HG03064 (cell line): ENCODE measurements around the gene PLEKHB2.
A peak's percentile ranks its signal among the peaks of the same experiment; 100 is the strongest.
"Not testable (repeated sequence)": the region's sequence is repeated elsewhere in the genome, so short reads cannot be mapped to it uniquely, and the experiment has no call there.

ENCODE experiments used
- ATAC-seq: cut with Tn5 transposase; IDR thresholded peaks from one replicate; pipeline ENCODE4 v1.9.1; 2021; ENCODE audit warnings: low read depth; ENCODE audit not compliant: unreplicated experiment

Gene PLEKHB2

DNA sequence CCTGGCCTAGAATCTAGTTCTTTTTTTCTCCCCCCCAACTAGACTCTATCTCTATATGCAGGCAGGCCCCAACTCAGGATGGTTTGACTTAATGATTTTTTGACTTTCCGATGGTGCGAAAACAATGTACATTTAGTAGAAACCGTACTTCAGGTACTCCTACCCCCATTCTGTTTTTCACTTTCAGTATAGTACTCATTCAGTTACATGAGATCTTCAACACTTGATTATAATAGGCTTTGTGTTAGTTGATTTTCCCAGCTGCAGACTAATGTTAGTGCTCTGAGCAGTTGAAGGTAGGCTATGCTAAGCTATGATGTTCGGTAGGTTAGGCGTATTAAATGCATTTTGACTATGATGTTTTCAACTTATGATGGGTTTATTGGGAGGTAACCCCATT lies 37.7 kb downstream of the PLEKHB2 start:
- no peak for ATAC-seq

DNA sequence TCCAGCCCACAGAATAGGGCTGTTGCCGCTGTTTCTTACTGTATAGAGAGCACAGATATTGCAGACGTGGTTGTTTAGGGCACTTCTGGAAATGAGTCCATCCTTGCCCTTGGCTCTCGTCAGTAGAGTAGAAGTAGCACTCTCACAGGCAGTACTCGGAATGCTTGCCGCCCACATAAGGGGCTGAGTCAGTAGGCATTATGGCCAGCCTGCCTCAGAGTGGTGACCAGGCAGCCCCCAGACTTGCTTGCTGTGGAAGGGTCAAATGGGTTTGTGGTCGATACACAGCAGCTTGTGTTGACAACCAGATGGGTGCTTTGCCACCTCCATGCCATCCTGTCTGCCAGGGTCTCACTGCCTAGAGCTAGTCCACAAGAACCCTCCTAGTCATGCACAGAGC lies 38.7 kb downstream of the PLEKHB2 start:
- no peak for ATAC-seq

DNA sequence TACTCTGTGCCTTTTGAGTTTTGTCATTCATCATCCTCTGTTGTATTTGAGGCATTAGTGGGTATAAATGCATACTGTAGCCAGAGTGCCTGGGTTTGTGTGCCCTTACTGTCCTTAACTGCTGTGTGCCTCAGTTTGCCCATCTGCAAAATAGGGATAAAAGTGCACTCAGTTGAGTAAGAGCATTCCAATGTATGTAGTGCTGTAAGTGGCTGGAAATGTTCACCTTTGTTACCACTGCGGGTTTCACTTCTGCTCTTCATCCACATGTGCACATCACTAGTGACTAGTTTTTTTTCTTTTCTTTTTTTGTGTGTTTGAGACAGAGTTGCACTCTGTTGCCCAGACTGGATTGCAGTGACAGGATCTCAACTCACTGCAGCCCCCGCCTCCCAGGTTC lies 39.9 kb downstream of the PLEKHB2 start:
- ATAC-seq = no peak

DNA sequence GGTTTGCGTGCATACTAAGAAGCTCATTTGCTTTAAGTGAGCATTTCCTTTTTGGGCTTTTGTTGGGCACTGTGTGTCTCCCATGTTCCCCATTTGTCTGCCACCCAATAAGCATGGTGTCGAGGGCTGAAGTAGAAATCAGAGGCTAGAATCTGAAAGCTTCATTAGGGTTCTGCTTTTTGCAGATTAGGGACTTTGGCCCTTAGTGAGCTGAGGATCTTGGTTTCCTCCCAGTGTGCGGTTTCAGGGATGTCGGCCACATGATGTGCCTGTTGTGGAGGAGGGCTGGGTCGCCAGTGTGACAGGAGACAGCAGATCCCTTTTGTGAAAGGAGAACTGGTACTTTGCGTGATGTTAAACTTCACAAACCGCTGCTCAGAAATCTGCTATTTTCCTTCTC lies 41.1 kb downstream of the PLEKHB2 start:
- ATAC-seq = no peak

DNA sequence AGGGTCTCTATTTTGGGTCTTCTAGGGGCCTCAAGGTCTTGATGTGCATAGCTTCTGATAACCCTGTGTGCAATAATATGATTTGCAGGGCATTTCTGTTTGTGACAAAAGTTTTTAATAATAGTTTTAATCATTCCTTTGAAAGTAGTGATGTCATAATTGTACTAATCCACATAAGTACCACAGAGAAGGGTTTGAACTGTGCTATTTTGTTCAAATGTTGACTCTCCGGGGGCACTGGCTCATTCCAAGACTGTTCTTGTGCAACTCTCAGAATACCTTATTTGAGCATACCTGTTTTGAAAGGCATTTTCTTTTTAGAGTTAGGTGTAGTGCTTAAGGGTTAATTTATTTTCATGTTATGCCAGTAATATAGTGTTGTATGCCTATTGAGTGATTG lies 41.6 kb downstream of the PLEKHB2 start:
- ATAC-seq = no peak

DNA sequence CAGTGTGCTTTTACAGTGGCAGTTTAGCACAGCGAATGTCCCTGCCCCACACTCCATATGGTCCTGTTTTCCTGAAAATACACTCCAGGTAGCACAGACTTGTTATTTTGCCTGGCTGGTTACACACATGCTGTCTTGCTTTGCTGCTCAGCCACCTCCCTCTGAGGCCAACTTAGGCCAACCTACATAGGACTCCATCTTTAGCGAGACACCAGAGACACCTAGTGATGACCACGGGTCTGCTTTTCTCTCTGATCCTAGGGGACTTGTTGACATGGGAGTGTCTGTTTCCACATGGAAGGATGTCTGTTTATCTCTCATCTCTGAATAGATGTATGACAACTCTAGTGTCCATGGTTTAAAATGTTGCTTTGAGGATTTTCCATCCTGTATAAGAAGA lies 43.3 kb downstream of the PLEKHB2 start:
- ATAC-seq = no peak

DNA sequence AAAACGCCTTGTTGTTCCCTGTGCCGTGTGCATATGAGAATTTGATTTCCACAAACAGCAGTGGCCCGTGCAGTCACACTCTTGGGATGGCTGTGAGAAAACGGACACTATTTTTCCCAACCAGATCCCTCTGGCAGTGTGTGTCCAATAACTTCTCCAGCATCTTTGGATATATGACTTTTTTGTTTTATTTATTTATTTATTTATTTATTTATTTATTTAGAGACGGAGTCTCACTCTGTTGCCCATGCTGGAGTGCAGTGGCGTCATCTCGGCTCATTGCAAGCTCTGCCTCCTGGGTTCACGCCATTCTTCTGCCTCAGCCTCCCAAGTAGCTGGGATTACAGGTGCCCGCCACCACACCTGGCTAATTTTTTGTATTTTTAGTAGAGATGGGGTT lies 45.0 kb downstream of the PLEKHB2 start:
- not testable (repeated sequence) for ATAC-seq

DNA sequence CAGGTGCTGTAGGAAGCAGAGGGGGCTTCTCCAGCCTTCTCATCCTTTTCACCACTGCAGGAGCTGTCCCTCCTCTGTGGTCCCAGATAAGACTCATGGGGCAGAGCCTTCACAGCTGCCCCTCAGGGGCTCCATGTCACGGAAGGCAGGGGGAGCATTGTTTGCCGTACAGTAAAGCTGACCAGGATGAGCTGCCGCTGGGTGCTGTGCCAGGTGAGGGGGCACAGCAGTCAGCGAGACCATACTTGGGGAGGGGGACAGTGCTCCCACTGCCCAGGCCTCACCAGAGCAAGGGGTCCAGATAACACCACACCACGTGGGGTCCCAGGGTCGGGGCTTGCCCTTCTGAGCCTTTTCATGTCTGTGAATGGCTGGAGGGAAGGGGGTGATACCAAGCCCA lies 46.3 kb downstream of the PLEKHB2 start:
- no peak for ATAC-seq

DNA sequence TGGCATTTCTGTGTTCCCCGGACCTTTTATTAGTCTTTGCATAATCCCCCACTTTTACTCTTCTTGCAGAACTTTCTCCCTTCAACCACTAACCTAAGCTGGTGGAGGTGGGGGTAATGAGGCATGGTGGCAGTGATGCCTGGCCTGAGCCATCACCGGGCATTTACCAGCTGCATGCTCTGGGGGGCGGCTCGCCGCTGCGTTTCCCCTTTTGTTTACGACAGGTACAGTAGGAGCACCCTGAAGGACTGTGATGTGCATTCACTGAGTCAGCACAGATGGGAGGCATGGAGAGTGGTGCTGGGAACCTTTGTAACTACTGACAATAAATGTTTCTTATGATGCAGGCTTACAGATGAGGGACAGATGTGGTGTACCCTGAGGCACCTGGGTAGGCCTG lies 46.9 kb downstream of the PLEKHB2 start:
- no peak for ATAC-seq

DNA sequence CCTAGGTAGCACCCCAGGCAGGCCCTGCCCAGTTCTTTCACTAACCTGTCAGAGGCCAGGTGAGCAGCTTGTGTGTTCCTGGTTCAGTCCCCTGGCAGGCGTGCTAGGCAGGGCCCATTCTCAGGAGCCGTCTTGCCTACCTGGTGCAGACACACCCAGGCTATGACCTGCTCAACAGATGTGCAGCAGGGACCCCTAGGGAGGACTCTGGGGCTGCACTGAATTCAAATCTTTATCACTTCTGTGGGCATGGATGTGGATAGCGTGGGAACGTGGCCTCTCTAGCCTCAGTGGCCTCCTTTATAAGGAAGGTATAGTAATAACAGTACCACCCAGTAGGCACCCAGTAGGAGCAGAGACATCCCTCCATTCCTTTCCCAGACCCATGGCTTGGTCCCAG lies 48.4 kb downstream of the PLEKHB2 start:
- ATAC-seq = no peak

DNA sequence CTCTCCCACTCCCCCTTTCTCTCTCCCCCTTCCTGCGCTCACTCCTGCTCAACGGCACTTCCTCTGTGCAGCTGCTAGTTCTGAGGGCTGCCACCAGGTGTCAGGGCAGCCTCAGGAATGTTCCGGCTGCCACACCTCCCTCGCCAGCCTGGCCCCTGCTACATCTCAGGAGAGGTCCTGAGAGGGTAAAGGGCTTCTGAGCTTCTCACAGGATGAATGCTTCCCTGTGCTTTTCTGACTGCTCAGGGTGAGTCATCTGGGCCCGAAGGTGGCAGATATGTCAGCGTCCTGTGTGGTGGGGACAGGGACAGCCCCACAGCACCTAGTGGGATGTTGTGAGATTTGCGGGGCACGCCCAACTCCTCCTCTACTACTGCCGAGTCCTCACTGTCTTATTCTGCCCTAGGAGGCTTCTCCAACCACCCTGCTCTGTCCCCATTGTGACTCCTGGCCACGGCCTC lies 49.0 kb downstream of the PLEKHB2 start:
- ATAC-seq = peak; percentile 90

DNA sequence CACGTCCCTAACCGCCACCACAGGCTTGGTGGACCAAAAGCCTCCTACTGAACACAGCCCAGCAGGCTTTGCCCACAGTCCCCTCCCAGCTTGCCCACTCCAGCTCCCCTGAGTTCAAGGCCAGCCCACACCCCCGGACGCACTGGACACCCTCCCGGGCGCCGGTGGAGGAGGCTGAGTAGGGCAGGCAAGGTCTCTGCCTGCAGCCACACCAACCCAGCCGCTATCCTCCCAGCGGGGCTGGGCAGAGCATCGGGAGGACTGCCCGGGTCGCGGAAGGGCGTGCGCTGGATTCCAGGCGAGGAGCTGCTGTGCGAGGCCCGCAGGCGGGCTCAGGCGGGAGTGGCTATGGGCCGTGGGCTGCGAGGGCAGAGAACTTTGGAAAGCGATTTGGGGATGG lies 49.5 kb downstream of the PLEKHB2 start:
- no peak for ATAC-seq

DNA sequence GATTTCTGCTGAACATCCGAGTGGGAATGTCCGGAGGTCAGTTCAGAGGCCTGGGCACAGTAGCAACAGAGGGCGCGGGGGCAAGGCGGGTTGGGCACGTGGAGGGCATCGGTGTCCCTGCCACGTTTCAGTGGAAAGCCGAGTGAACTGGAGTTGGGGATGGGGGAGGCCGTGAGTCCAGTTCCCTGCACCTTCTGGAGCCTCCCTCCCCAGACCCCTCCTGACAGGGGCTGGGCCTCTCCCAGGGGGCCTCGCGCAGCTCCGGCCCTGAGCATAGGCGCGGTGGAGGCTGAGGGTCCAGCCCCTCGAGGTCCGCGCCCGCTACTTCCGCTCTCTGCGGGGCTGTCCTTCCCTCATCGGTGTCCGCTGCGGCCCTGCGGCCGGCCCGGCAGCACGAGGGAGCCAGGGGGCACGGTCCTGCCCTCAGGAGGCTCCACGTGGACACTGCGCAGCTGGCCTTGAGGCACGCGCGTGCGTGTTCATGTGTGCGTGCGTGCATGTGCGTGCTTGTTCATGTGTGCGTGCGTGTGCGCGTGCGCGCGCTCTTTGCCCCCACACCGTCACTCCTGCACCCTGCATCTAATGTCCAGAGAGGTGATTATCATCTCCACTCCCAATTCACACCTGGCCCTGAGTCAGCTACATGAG lies 50.2 kb downstream of the PLEKHB2 start:
- ATAC-seq = no peak

DNA sequence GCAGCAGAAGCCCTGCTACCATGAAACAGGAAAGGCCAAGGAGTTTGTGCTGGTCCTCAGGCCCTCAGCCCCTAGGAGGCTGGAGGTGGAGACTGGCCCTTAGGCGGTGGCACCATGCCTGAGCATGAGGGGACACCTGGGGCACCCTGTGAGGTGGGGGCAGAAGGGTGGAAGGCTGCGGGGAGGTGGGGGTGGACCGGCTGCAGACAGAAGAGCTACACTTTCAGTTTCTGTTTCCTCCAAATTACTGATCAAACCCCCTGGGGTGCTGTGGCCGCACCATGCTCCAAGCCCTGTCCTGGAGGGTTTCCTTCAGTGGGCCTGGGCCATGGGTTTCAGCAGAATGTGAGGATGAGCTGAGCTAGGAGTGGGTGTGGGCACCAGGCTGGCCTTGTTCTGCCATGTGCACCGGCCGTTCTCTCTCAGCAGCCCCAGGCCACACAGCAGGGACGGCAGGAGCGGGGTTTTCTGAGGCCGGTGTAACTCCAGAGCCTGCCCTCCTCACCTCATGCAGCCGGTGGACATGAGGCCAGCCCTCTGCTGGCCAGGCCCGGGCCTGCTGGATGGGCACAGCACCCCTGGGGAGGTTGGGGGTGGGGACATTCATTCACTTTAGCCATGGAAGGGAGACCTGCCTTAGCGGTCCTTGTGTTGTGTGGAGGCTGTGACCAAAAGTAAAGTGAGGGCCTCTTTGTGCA lies 51.5 kb downstream of the PLEKHB2 start:
- ATAC-seq = no peak

DNA sequence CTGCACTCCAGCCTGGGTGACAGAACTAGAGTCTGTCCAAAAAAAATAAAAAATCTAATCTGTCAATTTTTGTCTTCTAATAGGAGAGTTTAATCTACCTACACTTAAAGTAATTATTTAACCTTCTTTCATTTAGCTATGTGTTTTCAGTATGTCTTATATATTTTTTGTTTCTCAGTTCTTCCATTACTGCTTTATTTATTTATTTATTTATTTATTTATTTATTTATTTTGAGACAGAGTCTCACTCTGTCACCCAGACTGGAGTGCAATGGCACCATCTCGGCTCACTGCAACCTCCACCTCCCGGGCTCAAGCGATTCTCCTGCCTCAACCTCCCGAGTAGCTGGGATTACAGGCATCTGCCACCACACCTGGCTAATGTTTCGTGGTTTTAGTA lies 60.4 kb downstream of the PLEKHB2 start:
- ATAC-seq = not testable (repeated sequence)

DNA sequence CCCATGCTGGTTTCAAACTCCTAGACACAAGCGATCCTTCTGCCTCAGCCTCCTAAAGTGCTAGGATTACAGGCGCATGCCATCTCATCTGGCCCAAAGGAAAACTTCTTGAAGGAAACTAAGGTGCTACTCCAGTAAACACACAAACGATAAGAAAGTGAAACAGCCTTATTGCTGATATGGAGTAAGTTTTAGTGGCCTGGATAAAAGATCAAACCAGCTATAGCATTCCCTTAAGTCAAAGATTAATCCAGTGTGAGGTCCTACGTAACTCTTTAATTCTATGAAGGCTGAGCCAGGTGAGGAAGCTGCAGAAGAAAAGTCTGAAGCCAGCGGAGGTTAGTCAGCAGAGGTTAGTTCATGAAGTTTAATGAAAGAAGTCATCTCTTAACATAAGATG lies 63.4 kb downstream of the PLEKHB2 start:
- no peak for ATAC-seq

DNA sequence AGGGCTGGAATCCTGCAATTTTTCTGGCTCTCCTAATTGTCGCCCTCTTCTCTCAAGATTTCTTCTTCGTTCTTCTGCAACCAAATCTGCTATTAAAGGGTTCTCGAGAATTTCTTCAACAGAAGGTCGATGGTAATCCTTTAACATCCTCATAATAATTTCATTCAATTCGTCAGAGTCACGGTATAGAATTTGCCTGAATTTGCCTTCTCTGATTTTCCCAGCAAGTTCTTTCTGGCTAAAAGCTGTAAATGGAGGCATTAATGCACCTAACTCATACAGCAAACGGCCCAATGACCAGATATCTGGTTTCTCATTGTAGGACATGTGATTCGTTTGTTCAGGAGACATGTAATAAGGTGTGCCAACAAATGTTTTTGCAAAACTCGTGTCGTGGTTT lies 72.9 kb downstream of the PLEKHB2 start:
- not testable (repeated sequence) for ATAC-seq

DNA sequence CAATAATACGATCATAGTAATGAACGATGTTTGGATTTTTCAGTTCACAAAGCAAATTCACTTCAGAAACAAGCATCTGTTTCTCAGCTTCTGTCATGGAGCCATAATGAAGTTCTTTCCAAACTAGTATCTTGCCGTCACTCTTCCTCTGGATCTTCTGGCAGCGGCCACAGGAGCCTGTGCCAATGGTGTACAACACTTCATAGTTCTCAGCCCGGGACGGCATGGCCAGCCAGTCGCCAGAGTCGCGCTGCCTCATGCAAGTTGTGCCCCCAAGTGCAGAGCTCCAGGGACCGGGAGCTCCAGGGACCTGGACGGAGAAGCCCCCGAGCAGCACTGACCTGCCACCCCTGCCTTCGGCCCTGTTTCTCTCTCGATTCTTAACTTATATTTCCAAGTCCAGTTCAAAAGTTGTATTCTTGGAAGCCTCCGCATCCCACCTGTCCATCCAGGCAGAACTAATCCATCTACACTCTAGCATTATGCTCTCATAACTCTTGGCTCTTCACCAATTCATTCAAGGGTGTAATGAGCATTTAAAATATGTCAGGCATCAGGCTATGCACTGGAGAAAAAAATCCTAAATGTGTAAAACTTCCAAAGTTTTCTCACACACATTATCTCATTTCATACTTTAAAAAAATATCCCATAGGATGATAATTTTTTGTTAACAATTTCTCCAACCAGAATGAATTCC lies 73.7 kb downstream of the PLEKHB2 start:
- not testable (repeated sequence) for ATAC-seq

DNA sequence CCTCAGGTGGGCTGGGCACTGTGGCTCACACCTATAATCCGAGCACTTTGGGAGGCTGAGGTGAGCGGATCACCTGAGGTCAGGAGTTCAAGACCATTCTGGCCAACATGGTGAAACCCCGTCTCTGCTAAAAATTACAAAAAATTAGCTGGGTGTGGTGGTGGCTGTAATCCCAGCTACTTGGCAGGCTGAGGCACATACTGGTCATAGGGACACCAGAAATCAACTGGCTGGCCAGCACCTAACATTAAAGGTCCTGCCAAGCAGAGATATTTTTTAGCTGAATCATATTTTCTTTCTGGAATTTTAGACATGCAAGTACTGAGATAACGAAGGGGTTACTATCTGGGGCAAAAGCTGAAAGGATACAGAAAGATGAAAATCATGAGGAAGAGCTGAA lies 76.3 kb downstream of the PLEKHB2 start:
- ATAC-seq = not testable (repeated sequence)

DNA sequence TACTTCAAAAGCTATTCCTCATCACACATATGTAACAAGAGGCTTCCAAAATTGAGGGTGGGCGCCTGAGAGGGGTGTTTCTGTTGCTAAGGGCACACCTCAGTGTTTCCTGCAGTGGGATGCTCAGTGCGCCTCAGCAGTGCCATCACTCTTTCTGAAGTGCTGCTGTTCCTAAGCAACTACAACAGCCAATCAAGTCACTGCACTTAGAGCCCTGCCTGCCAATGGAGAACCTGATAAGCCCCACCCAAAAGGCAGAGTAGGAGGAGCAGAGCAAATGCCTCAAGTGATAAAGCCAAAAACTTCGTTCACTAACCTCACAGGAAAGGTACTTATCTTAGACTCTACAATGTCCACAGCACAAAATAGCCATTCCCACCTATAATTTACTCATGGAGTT lies 88.3 kb downstream of the PLEKHB2 start:
- ATAC-seq = not testable (repeated sequence)

DNA sequence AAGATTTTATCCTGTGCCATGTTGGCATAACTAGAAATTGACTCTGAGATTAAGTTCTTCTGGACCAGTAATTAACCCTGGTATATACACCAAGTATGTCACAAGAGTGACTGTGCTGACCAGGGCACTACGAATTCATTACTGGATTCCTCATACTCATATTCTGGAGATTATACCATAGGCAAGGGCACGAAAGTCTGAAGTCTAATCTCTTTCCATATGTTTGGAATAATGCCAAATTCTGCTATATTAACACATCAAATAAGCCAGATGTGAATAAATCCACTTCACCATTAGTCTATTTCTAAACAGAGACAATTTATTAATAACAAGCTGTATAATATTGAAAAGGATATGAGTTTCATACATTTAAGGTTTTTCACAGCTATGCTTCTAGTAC lies 91.0 kb downstream of the PLEKHB2 start:
- not testable (repeated sequence) for ATAC-seq
